Measurements from ENCODE around the gene SVOP.

The SVOP gene

GRCh38 chr12:109064143-109064542, 43.3 kb upstream of the SVOP start:
- no peak for TF ChIP-seq FOXP2 (optimal IDR thresholded peaks at IDR 0.05; ENCODE audit: borderline replicate concordance, extremely low read depth, extremely low read length, insufficient read depth)
- no peak for TF ChIP-seq POLR2AphosphoS5 (IDR thresholded peaks at IDR 0.05; ENCODE audit: low read depth, low read length)
- TF ChIP-seq SIN3A (IDR thresholded peaks at IDR 0.05; ENCODE audit: borderline replicate concordance, insufficient read depth, low read length): no peak
- no peak for TF ChIP-seq TAF1 (IDR thresholded peaks at IDR 0.05; ENCODE audit: borderline replicate concordance, insufficient read depth, low read length)
- no peak for TF ChIP-seq REST (IDR thresholded peaks at IDR 0.05; ENCODE audit: insufficient read depth in 1 of 2, low read depth in 2 of 2, low read length in 2 of 2)

GRCh38 chr12:109058773-109059172, 37.9 kb upstream of the SVOP start:
- TF ChIP-seq REST (IDR thresholded peaks at IDR 0.05; ENCODE audit: insufficient read depth in 1 of 2, low read depth in 2 of 2, low read length in 2 of 2): no peak
- TF ChIP-seq FOXP2 (optimal IDR thresholded peaks at IDR 0.05; ENCODE audit: borderline replicate concordance, extremely low read depth, extremely low read length, insufficient read depth): no peak
- TF ChIP-seq TAF1 (IDR thresholded peaks at IDR 0.05; ENCODE audit: borderline replicate concordance, insufficient read depth, low read length): no peak
- TF ChIP-seq SIN3A (IDR thresholded peaks at IDR 0.05; ENCODE audit: borderline replicate concordance, insufficient read depth, low read length): no peak
- TF ChIP-seq POLR2AphosphoS5 (IDR thresholded peaks at IDR 0.05; ENCODE audit: low read depth, low read length): no peak

- TF ChIP-seq POLR2AphosphoS5 (IDR thresholded peaks at IDR 0.05; ENCODE audit: low read depth, low read length) (no peak), TAF1 (IDR thresholded peaks at IDR 0.05; ENCODE audit: borderline replicate concordance, insufficient read depth, low read length) (no peak), SIN3A (IDR thresholded peaks at IDR 0.05; ENCODE audit: borderline replicate concordance, insufficient read depth, low read length) (no peak), FOXP2 (optimal IDR thresholded peaks at IDR 0.05; ENCODE audit: borderline replicate concordance, extremely low read depth, extremely low read length, insufficient read depth) (no peak), REST (IDR thresholded peaks at IDR 0.05; ENCODE audit: insufficient read depth in 1 of 2, low read depth in 2 of 2, low read length in 2 of 2) (no peak)
These were observed 36.5 kb upstream of the SVOP start for GRCh38 chr12:109057376-109057775.

- TF ChIP-seq SIN3A (IDR thresholded peaks at IDR 0.05; ENCODE audit: borderline replicate concordance, insufficient read depth, low read length) (no peak), REST (IDR thresholded peaks at IDR 0.05; ENCODE audit: insufficient read depth in 1 of 2, low read depth in 2 of 2, low read length in 2 of 2) (no peak)
These were observed 36.0 kb upstream of the SVOP start for GRCh38 chr12:109056891-109057290.

- TF ChIP-seq FOXP2 (optimal IDR thresholded peaks at IDR 0.05; ENCODE audit: borderline replicate concordance, extremely low read depth, extremely low read length, insufficient read depth) (no peak), SIN3A (IDR thresholded peaks at IDR 0.05; ENCODE audit: borderline replicate concordance, insufficient read depth, low read length) (no peak), TAF1 (IDR thresholded peaks at IDR 0.05; ENCODE audit: borderline replicate concordance, insufficient read depth, low read length) (no peak)
These were observed 33.7 kb upstream of the SVOP start for GRCh38 chr12:109054520-109054919.

Data from PFSK-1 (cell line).